HepG2 (cell line): Measurements from ENCODE around the gene MRPL58. TPM values are rescaled to one million over a fixed set of nuclear protein-coding genes. Genes with fewer than 3 reads are reported as not detected.
"Not testable (repeated sequence)": the region's sequence is repeated elsewhere in the genome, so short reads cannot be mapped to it uniquely, and the experiment has no call there.

Source experiments
- ATAC-seq: fragments of 200-7000 bp; cut with Tn5 transposase; 3 replicates; pipeline ENCODE4 v1.9.1; 2020; ENCODE audit warnings: mild to moderate bottlenecking, moderate library complexity
- BruUV-seq: library from RNA; stranded (reverse); fragments of 400-500 nt; replicated peaks from 2 replicates; lab custom pipeline; 2021; lab: Mats Ljungman, UMichigan
- CTCF ChIA-PET: fragments of 300-600 bp; formaldehyde crosslinking; extraction: SDS; loops from one replicate; lab custom pipeline; 2021; ENCODE audit warnings: low total read pairs, inconsistent platforms, low intra/inter-chr PET ratio; lab: Yijun Ruan, JAX
- POLR2A ChIA-PET: fragments of 350-600 bp; sonication (Branson Sonifier 250); formaldehyde crosslinking; loops from one replicate; lab custom pipeline; 2020; ENCODE audit warnings: antibody characterized with exemption, inconsistent platforms; lab: Yijun Ruan, JAX
- DNase-seq: peaks from one replicate; pipeline ENCODE4 v3.0.0-alpha.2; 2015; ENCODE audit warnings: low spot score
- FAIRE-seq: peaks from 3 replicates; lab custom pipeline; 2011; peaks lifted over from hg19 to GRCh38; lab: Jason Lieb, UNC
- H2AFZ ChIP-seq: one replicate; pipeline ENCODE4 v1.6.1; 2011; ENCODE audit warnings: low read length, inconsistent platforms
- H3K27ac ChIP-seq: fragments of 300-600 bp; 3 replicates; pipeline ENCODE4 v1.8.0; 2011; ENCODE audit warnings: mixed run types, mild to moderate bottlenecking, mixed read lengths, low read length, inconsistent platforms; ENCODE audit not compliant: insufficient read depth; ENCODE audit errors: extremely low read length
- H3K27me3 ChIP-seq, 2 experiments: fragments of 200-600 bp in 1 of 2; 2 replicates in 1 of 2; 3 replicates in 1 of 2; pipeline versions ENCODE4 v1.6.0 to v1.8.0; 2011; ENCODE audit warnings: low read length in 2 of 2, mild to moderate bottlenecking in 2 of 2, moderate library complexity in 2 of 2, inconsistent platforms in 1 of 2; ENCODE audit not compliant: insufficient read depth in 2 of 2, control insufficient read depth in 1 of 2
- H3K36me3 ChIP-seq, 2 experiments: fragments of 200-600 bp in 1 of 2; replicated peaks in 1 of 2; 2 replicates in 1 of 2; 3 replicates in 1 of 2; pipeline versions ENCODE4 v1.5.1 to v1.8.0; 2011; ENCODE audit warnings: low read length in 2 of 2, inconsistent platforms in 1 of 2; ENCODE audit not compliant: insufficient read depth in 2 of 2, control insufficient read depth in 1 of 2
- H3K4me1 ChIP-seq: 2 replicates; pipeline ENCODE4 v1.5.1; 2012; ENCODE audit warnings: low read length, inconsistent platforms; ENCODE audit not compliant: insufficient read depth
- H3K4me2 ChIP-seq: 2 replicates; pipeline ENCODE4 v1.6.0; 2011; ENCODE audit warnings: low read depth, low read length, inconsistent platforms
- H3K4me3 ChIP-seq, 3 experiments: fragments of 200-600 bp in 1 of 3; sonication (generic), shearing (Covaris generic) in 1 of 3; replicated peaks in 1 of 3; 2 replicates each; pipeline ENCODE4 v1.5.1; 2011 to 2016; ENCODE audit warnings: low read length in 3 of 3, inconsistent platforms in 2 of 3, low read depth in 2 of 3, mild to moderate bottlenecking in 2 of 3, control low read depth in 1 of 3, mixed read lengths in 1 of 3; ENCODE audit not compliant: insufficient read depth in 1 of 3
- H3K79me2 ChIP-seq: one replicate; pipeline ENCODE4 v1.6.1; 2011; ENCODE audit warnings: low read length, inconsistent platforms; ENCODE audit not compliant: insufficient read depth
- H3K9ac ChIP-seq: 2 replicates; pipeline ENCODE4 v1.6.0; 2011; ENCODE audit warnings: mild to moderate bottlenecking, low read depth, low read length, inconsistent platforms; ENCODE audit not compliant: insufficient read depth
- H3K9me3 ChIP-seq: 2 replicates; pipeline ENCODE4 v1.5.1; 2012; ENCODE audit warnings: mild to moderate bottlenecking, low read length
- H4K20me1 ChIP-seq: 2 replicates; pipeline ENCODE4 v1.6.0; 2011; ENCODE audit warnings: inconsistent platforms, mild to moderate bottlenecking, low read length, moderate library complexity; ENCODE audit not compliant: insufficient read depth
- CREB1 ChIP-seq, 2 experiments: fragments of 450-650 bp in 1 of 2; IDR thresholded peaks; 2 replicates each; pipeline ENCODE4 v1.6.1; 2016 to 2017; ENCODE audit warnings: control low read depth in 1 of 2, mild to moderate bottlenecking in 1 of 2, missing compliant biosample characterization in 1 of 2, missing genetic modification characterization in 1 of 2
- E2F1 ChIP-seq: sonication (generic); formaldehyde crosslinking; IDR thresholded peaks from 2 replicates; pipeline ENCODE4 v1.5.0; 2020; ENCODE audit warnings: missing genetic modification reagents
- MEIS2 ChIP-seq: sonication (generic); formaldehyde crosslinking; IDR thresholded peaks from 2 replicates; pipeline ENCODE4 v1.9.0; 2021; ENCODE audit warnings: mild to moderate bottlenecking, missing genetic modification reagents
- MTF1 ChIP-seq: sonication (generic); formaldehyde crosslinking; IDR thresholded peaks from 2 replicates; pipeline ENCODE4 v1.5.0; 2020; ENCODE audit warnings: missing genetic modification reagents
- PCBP2 ChIP-seq: fragments of 200-400 bp; formaldehyde crosslinking; optimal IDR thresholded peaks from 2 replicates; pipeline ENCODE3; 2018; ENCODE audit warnings: low read length, low read depth; ENCODE audit not compliant: poor library complexity, severe bottlenecking
- SALL1 ChIP-seq: sonication (generic); formaldehyde crosslinking; IDR thresholded peaks from 2 replicates; pipeline ENCODE4 v1.8.0; 2022; ENCODE audit warnings: mild to moderate bottlenecking, missing genetic modification reagents
- SMC3 ChIP-seq: IDR thresholded peaks from 2 replicates; pipeline ENCODE4 v1.6.1; 2011; ENCODE audit warnings: low read length, improper control_type of control experiment
- ZBTB21 ChIP-seq: sonication (generic); formaldehyde crosslinking; IDR thresholded peaks from 2 replicates; pipeline ENCODE4 v1.4.0; 2020; ENCODE audit warnings: missing genetic modification reagents
- ZFP37 ChIP-seq: sonication (generic); formaldehyde crosslinking; IDR thresholded peaks from 2 replicates; pipeline ENCODE4 v1.4.0; 2020; ENCODE audit warnings: missing genetic modification reagents, borderline replicate concordance
- ZMAT5 ChIP-seq: sonication (generic); formaldehyde crosslinking; IDR thresholded peaks from 2 replicates; pipeline ENCODE4 v1.5.0; 2020; ENCODE audit warnings: mild to moderate bottlenecking, low read depth, missing genetic modification reagents, borderline replicate concordance
- ZNF33A ChIP-seq: sonication (generic); formaldehyde crosslinking; IDR thresholded peaks from 2 replicates; pipeline ENCODE4 v1.5.1; 2020; ENCODE audit warnings: missing genetic modification reagents, mild to moderate bottlenecking, moderate library complexity, borderline replicate concordance
- ZNF660 ChIP-seq: sonication (generic); formaldehyde crosslinking; IDR thresholded peaks from 2 replicates; pipeline ENCODE4 v1.5.1; 2020; ENCODE audit warnings: mild to moderate bottlenecking, low read depth, missing genetic modification reagents, borderline replicate concordance
- ZNF775 ChIP-seq: sonication (generic); formaldehyde crosslinking; IDR thresholded peaks from 2 replicates; pipeline ENCODE4 v1.4.0; 2020; ENCODE audit warnings: missing genetic modification reagents, mild to moderate bottlenecking, moderate library complexity, borderline replicate concordance
- ZNF891 ChIP-seq: sonication (generic); formaldehyde crosslinking; IDR thresholded peaks from 2 replicates; pipeline ENCODE4 v1.5.0; 2020; ENCODE audit warnings: mild to moderate bottlenecking, missing genetic modification reagents
- WGBS: methylation state at CpG from one replicate; pipeline ENCODE4 v1.1.6; 2017; ENCODE audit warnings: low lambda C conversion rate; 5-methylcytosine and 5-hydroxymethylcytosine counted together
- in situ Hi-C: cut with HindIII; loops from 2 replicates; pipeline ENCODE4 v1.10.0; 2017; ENCODE audit warnings: low pct_unique_long_range_greater_than_20kb; ENCODE audit not compliant: extremely low pct_ligation_motif_present
- intact Hi-C: fragments of 100-400 bp; cut with micrococcal nuclease; formaldehyde crosslinking; loops from one replicate; pipeline ENCODE4 v1.10.0; 2022; ENCODE audit not compliant: unreplicated experiment
- polyA plus RNA-seq, 8 experiments: library from polyadenylated mRNA; depleted of rRNA in 3 of 8; stranded (reverse) in 7 of 8; unstranded in 1 of 8; fragments of >200 nt; fragmentation: Illumina TruSeq in 4 of 8; extraction: Trizol in 4 of 8; gene quantifications; 2 replicates each; pipeline versions ENCODE4 v1.2.1 to v1.2.3, GENCODE V29; 2011 to 2016; ENCODE audit warnings: low read depth in 4 of 8, missing spikeins in 1 of 8, mixed read lengths in 1 of 8; ENCODE audit not compliant: insufficient read depth in 1 of 8
- total RNA-seq, 5 experiments: library from RNA; depleted of rRNA; stranded (reverse); fragments of >200 nt; fragmentation: Illumina TruSeq; extraction: Trizol; gene quantifications; 2 replicates each; pipeline ENCODE4 v1.2.3, GENCODE V29; 2016; ENCODE audit warnings: low read depth in 1 of 5
- TF ChIP-seq, protein P1 (sequence below): sonication (generic); formaldehyde crosslinking; IDR thresholded peaks from 2 replicates; pipeline ENCODE4 v1.4.0; 2020; ENCODE audit warnings: missing genetic modification reagents, borderline replicate concordance
- TF ChIP-seq, protein P2 (sequence below): sonication (generic); formaldehyde crosslinking; IDR thresholded peaks from 2 replicates; pipeline ENCODE4 v1.8.0; 2022; ENCODE audit warnings: mild to moderate bottlenecking, missing genetic modification reagents, moderate library complexity

Gene MRPL58
- total and polyA plus RNA-seq, 2 of the 13 experiments (the other 11 are each of a cell fraction or from before 2014, with no cell fraction given): 44.9 to 68.9 TPM

DNA sequence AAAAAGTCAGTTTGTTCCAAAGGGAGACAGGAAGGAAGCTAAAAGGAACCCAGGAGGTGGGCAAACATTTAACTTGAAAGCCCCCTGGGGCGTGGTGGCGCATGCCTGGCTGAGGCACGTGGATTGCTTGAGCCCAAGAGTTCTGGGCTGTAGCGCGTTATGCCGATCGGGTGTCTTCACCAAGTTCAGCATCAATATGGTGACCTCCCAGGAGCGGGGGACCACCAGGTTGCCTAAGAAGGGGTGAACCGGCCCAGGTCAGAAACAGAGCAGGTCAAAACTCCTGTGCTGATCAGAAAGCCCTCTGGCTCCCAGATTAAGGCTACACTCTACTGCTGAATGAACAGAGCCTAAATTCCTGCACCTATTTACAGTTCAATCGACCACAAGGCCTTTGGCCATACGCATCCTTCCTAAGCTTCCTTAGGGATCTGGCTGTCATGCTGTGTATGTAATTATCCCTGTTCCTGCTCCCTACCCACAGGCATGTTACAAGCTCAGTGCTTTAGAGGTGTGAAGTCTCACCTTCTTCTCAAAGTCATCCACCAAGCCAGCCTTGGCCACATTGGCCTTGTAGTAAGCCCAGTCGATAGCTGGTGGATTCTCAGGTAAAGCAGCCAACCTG, 29.3 kb downstream of the MRPL58 start:
- Histone ChIP-seq H3K4me3 (no peak overlapping the region), H3K36me3 (peaks cover 15 to 38% of the 10 kb centered on the region in 2 experiments), H3K79me2 (peaks cover 13% of the 10 kb centered on the region), H3K9me3 (no peaks in the 10 kb centered on the region), H4K20me1 (no peaks in the 10 kb centered on the region), H3K9ac (no peak overlapping the region), H3K27me3 (no peaks in the 10 kb centered on the region; a peak in 1 of 5 replicates), H3K4me1 (peaks cover 11% of the 10 kb centered on the region), H2AFZ (no peak overlapping the region), H3K27ac (no peak overlapping the region), H3K4me2 (no peak overlapping the region)
- TF ChIP-seq SMC3: no peak
- TF ChIP-seq SALL1 (CRISPR knock-in tag): no peak
- TF ChIP-seq ZMAT5 (CRISPR knock-in tag): no peak
- no peak for TF ChIP-seq MTF1 (CRISPR knock-in tag)
- no peak for TF ChIP-seq ZNF660 (CRISPR knock-in tag)
- TF ChIP-seq, protein P1, sequence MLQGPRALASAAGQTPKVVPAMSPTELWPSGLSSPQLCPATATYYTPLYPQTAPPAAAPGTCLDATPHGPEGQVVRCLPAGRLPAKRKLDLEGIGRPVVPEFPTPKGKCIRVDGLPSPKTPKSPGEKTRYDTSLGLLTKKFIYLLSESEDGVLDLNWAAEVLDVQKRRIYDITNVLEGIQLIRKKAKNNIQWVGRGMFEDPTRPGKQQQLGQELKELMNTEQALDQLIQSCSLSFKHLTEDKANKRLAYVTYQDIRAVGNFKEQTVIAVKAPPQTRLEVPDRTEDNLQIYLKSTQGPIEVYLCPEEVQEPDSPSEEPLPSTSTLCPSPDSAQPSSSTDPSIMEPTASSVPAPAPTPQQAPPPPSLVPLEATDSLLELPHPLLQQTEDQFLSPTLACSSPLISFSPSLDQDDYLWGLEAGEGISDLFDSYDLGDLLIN: no peak
- TF ChIP-seq, protein P2, sequence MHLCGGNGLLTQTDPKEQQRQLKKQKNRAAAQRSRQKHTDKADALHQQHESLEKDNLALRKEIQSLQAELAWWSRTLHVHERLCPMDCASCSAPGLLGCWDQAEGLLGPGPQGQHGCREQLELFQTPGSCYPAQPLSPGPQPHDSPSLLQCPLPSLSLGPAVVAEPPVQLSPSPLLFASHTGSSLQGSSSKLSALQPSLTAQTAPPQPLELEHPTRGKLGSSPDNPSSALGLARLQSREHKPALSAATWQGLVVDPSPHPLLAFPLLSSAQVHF: no peak
- TF ChIP-seq PCBP2: no peak
- TF ChIP-seq E2F1 (CRISPR knock-in tag): no peak
- TF ChIP-seq MEIS2 (CRISPR knock-in tag): no peak
- no peak for TF ChIP-seq CREB1 (IDR thresholded peaks at IDR 0.05)
- TF ChIP-seq CREB1 (CRISPR knock-in tag; IDR thresholded peaks at IDR 0.05): no peak
- no peak for TF ChIP-seq ZNF775 (CRISPR knock-in tag)
- TF ChIP-seq ZBTB21 (CRISPR knock-in tag): no peak
- no peak for TF ChIP-seq ZFP37 (CRISPR knock-in tag)
- TF ChIP-seq ZNF33A (CRISPR knock-in tag): no peak
- no peak for TF ChIP-seq ZNF891 (CRISPR knock-in tag)
- FAIRE-seq: no peak
- ATAC-seq: no peak
- 91% methylated on average over 11 of the region's 12 CpGs for WGBS
- in situ Hi-C loops: no loop called here
- no peak for DNase-seq
- BruUV-seq: no TSS peak
- intact Hi-C loops: no loop called here
- ChIA-PET CTCF (no interaction called here), POLR2A (interaction anchor here (0.6 to 1.1 kb wide), 3 partner anchors 7 to 90 kb away, joined by 3 read pairs; partner anchors contain the start of gene NT5C)

- BruUV-seq, in situ Hi-C loops, CTCF ChIA-PET, H3K27ac ChIP-seq, H4K20me1 ChIP-seq, POLR2A ChIA-PET, H3K27me3 ChIP-seq, ATAC-seq, H3K4me3 ChIP-seq, intact Hi-C loops, H2AFZ ChIP-seq, FAIRE-seq, H3K9ac ChIP-seq, DNase-seq, H3K4me2 ChIP-seq, H3K9me3 ChIP-seq: not testable (repeated sequence)
- Histone ChIP-seq H3K36me3 (peaks cover 12 to 37% of the 10 kb centered on the region in 2 experiments; a peak in 4 of 5 replicates), H3K79me2 (peaks cover 28% of the 10 kb centered on the region), H3K4me1 (peaks cover 19% of the 10 kb centered on the region)
- WGBS: 87% methylated on average over 5 of the region's 5 CpGs
Measured at GRCh38 chr17:75043789-75044188, 31.3 kb downstream of the MRPL58 start.
